PC-9 (cell line): ENCODE results near the gene CCDC9. TPM values are rescaled to one million over a fixed set of nuclear protein-coding genes. Genes with fewer than 3 reads are reported as not detected.

ENCODE experiments used
- BruUV-seq: library from RNA; stranded (reverse); fragments of 400-500 nt; replicated peaks from 2 replicates; lab custom pipeline; 2021; lab: Mats Ljungman, UMichigan
- CTCF ChIA-PET: fragments of 300-600 bp; sonication (Branson Sonifier 250); formaldehyde crosslinking; loops from one replicate; lab custom pipeline; 2022; ENCODE audit warnings: antibody characterized with exemption; lab: Charles Lee
- POLR2A ChIA-PET: fragments of 300-600 bp; sonication (Branson Sonifier 250); formaldehyde crosslinking; loops from one replicate; lab custom pipeline; 2022; ENCODE audit warnings: antibody characterized with exemption; ENCODE audit not compliant: unreplicated experiment; lab: Charles Lee
- DNase-seq, 2 experiments: peaks; one replicate each; pipeline versions ENCODE4 v3.0.0 to v3.0.0-alpha.2; 2015 to 2022; ENCODE audit warnings: mixed read lengths in 1 of 2
- H2AFZ ChIP-seq: fragments of 200-600 bp; sonication (generic); 2 replicates; pipeline ENCODE4 v1.8.1; 2017; ENCODE audit warnings: antibody characterized with exemption
- H3F3A ChIP-seq: fragments of 200-600 bp; sonication (generic); 2 replicates; pipeline ENCODE4 v1.8.1; 2017; ENCODE audit warnings: antibody characterized with exemption, mild to moderate bottlenecking, low read depth; ENCODE audit not compliant: insufficient read depth
- H3K27ac ChIP-seq: fragments of 200-600 bp; sonication (generic); 2 replicates; pipeline ENCODE4 v1.6.1; 2016; ENCODE audit warnings: mixed run types
- H3K27me3 ChIP-seq: fragments of 200-600 bp; sonication (generic); 2 replicates; pipeline ENCODE4 v1.6.1; 2016; ENCODE audit warnings: low read depth, mixed run types; ENCODE audit not compliant: insufficient read depth
- H3K36me3 ChIP-seq: fragments of 200-600 bp; sonication (generic); 2 replicates; pipeline ENCODE4 v1.6.1; 2016; ENCODE audit warnings: low read depth, mixed run types
- H3K4me1 ChIP-seq: fragments of 200-600 bp; sonication (generic); replicated peaks from 2 replicates; pipeline ENCODE4 v1.6.1; 2016; ENCODE audit warnings: mixed run types; ENCODE audit not compliant: insufficient read depth
- H3K4me2 ChIP-seq: fragments of 200-600 bp; sonication (generic); 2 replicates; pipeline ENCODE4 v1.6.1; 2017; ENCODE audit warnings: mixed run types
- H3K4me3 ChIP-seq: fragments of 200-600 bp; sonication (generic); 2 replicates; pipeline ENCODE4 v1.6.1; 2016; ENCODE audit warnings: mixed run types
- H3K79me2 ChIP-seq: fragments of 200-600 bp; sonication (generic); 2 replicates; pipeline ENCODE4 v1.6.1; 2017; ENCODE audit warnings: low read depth, mixed run types
- H3K9me2 ChIP-seq: fragments of 200-600 bp; sonication (generic); 2 replicates; pipeline ENCODE4 v1.8.1; 2017; ENCODE audit warnings: mild to moderate bottlenecking; ENCODE audit not compliant: insufficient read depth
- H3K9me3 ChIP-seq: fragments of 200-600 bp; sonication (generic); 2 replicates; pipeline ENCODE4 v1.8.1; 2016; ENCODE audit warnings: low read depth; ENCODE audit not compliant: insufficient read depth
- H4K20me1 ChIP-seq: fragments of 200-600 bp; sonication (generic); 2 replicates; pipeline ENCODE4 v1.8.1; 2017; ENCODE audit not compliant: insufficient read depth
- CTCF ChIP-seq: fragments of 200-600 bp; sonication (generic); conservative IDR thresholded peaks from 2 replicates; pipeline ENCODE4 v1.6.1; 2017; ENCODE audit warnings: mixed run types, antibody characterized with exemption, mild to moderate bottlenecking, moderate library complexity
- EZH2 ChIP-seq: fragments of 200-600 bp; sonication (generic); IDR thresholded peaks from 2 replicates; pipeline ENCODE4 v1.8.0; 2017; ENCODE audit warnings: antibody characterized with exemption, low read depth
- intact Hi-C: fragments of 100-400 bp; cut with micrococcal nuclease; formaldehyde crosslinking; loops from one replicate; pipeline ENCODE4 v1.10.0; 2022; ENCODE audit not compliant: unreplicated experiment
- microRNA-seq: library from miRNA; unstranded; fragments of <30 nt; microRNA quantifications from one replicate; pipeline ENCODE4 v1.2.0, GENCODE V29; 2021; ENCODE audit warnings: borderline number of aligned reads, borderline replicate concordance
- total RNA-seq: library from RNA; stranded (reverse); gene quantifications from 2 replicates; pipeline ENCODE4 v1.2.3, GENCODE V29; 2021

Gene CCDC9
- total RNA-seq, 1 experiment from 2014 or later, result 37.0 TPM

GRCh38 chr19:47319923-47320871 lies 63.9 kb downstream of the CCDC9 start:
- no peaks in the 10 kb centered on the region for H3K9me3 ChIP-seq
- no peak overlapping the region for H3K4me3 ChIP-seq
- no TSS peak for BruUV-seq
- intact Hi-C loops, result no loop called here
- no peaks in the 10 kb centered on the region for H3K36me3 ChIP-seq
- DNase-seq, result no peak
- H3K9me2 ChIP-seq, result no peaks in the 10 kb centered on the region
- H4K20me1 ChIP-seq, result no peaks in the 10 kb centered on the region
- H3K4me2 ChIP-seq, result no peak overlapping the region
- H3K79me2 ChIP-seq, result no peaks in the 10 kb centered on the region
- no peaks in the 10 kb centered on the region for H3K27me3 ChIP-seq
- POLR2A ChIA-PET, result no interaction called here
- no peak overlapping the region for H2AFZ ChIP-seq
- CTCF ChIA-PET, result no interaction called here
- H3K4me1 ChIP-seq, result peaks cover 5% of the 10 kb centered on the region
- H3F3A ChIP-seq, result 0 out of 2 replicates have a peak, but pooled peaks cover under 1% of the 10 kb centered on the region
- no peak overlapping the region for H3K27ac ChIP-seq
- TF ChIP-seq CTCF (no peak), EZH2 (no peak)

Small RNA genes lying within 50 kb of the gene (microRNA-seq; reads per million reads assigned to microRNA genes)
- gene MIR3190 (not detected), gene MIR3191 (not detected)

Other genes with a start within 250 kb of the CCDC9 start
- 1.4 and 3.7 TPM in 2 replicates for gene NPAS1, start 236.7 kb upstream of the CCDC9 start, total RNA-seq
- gene TMEM160, start 207.9 kb upstream of the CCDC9 start, total RNA-seq, result 46.3 and 76.5 TPM in 2 replicates
- gene ZC3H4, start 142.7 kb upstream of the CCDC9 start, total RNA-seq, result 41.6 and 51.9 TPM in 2 replicates
- gene SAE1, start 125.7 kb upstream of the CCDC9 start, total RNA-seq, result 133 and 148 TPM in 2 replicates
- gene BBC3, start 25.3 kb upstream of the CCDC9 start, total RNA-seq, result 18.3 and 18.8 TPM in 2 replicates
- 13.5 and 21.3 TPM in 2 replicates for gene INAFM1, start 18.4 kb downstream of the CCDC9 start, total RNA-seq
- gene C5AR1, start 53.3 kb downstream of the CCDC9 start, total RNA-seq, result 8.5 and 10.8 TPM in 2 replicates
- not detected in 2 replicates for gene C5AR2, start 75.7 kb downstream of the CCDC9 start, total RNA-seq
- gene DHX34, start 92.8 kb downstream of the CCDC9 start, total RNA-seq, result 23.0 TPM in 2 replicates
- gene MEIS3, start 163.0 kb downstream of the CCDC9 start, total RNA-seq, result 1.9 and 4.9 TPM in 2 replicates
- not detected in 2 replicates for gene SLC8A2, start 215.4 kb downstream of the CCDC9 start, total RNA-seq
- 20.8 and 24.2 TPM in 2 replicates for gene KPTN, start 227.7 kb downstream of the CCDC9 start, total RNA-seq